Spleen (tissue), 11 donors: ENCODE measurements around the gene PLCH2. TPM values are rescaled to one million over a fixed set of nuclear protein-coding genes. Genes with fewer than 3 reads are reported as not detected.

Experiments used
- DNase-seq: peaks from one replicate; pipeline ENCODE4 v3.0.0-alpha.2; 2020
- H3K27ac ChIP-seq, 8 donors: fragments of 200-600 bp; sonication (generic) in 7 of 8; 1 replicate in 4 of 8; 2 replicates in 4 of 8; pipeline versions ENCODE4 v1.5.0 to v1.8.0; 2016 to 2021; ENCODE audit warnings: inconsistent platforms in 4 of 8, mild to moderate bottlenecking in 4 of 8, moderate library complexity in 1 of 8
- H3K27me3 ChIP-seq, 7 donors: fragments of 200-600 bp; sonication (generic) in 6 of 7; replicated peaks in 1 of 7; 1 replicate in 4 of 7; 2 replicates in 3 of 7; pipeline versions ENCODE4 v1.5.0 to v1.8.0; 2016 to 2021; ENCODE audit warnings: inconsistent platforms in 3 of 7, mild to moderate bottlenecking in 1 of 7
- H3K36me3 ChIP-seq, 6 donors: fragments of 200-600 bp; sonication (generic) in 5 of 6; 1 replicate in 4 of 6; 2 replicates in 2 of 6; pipeline versions ENCODE4 v1.5.0 to v1.8.0; 2016 to 2021; ENCODE audit warnings: inconsistent platforms in 2 of 6
- H3K4me1 ChIP-seq, 6 donors: fragments of 200-600 bp; sonication (generic) in 5 of 6; 1 replicate in 3 of 6; 2 replicates in 3 of 6; pipeline versions ENCODE4 v1.5.0 to v1.8.0; 2016 to 2021; ENCODE audit warnings: inconsistent platforms in 3 of 6
- H3K4me3 ChIP-seq, 8 donors: fragments of 200-600 bp; sonication (generic) in 7 of 8; 1 replicate in 4 of 8; 2 replicates in 4 of 8; pipeline versions ENCODE4 v1.5.0 to v1.8.0; 2016 to 2021; ENCODE audit warnings: inconsistent platforms in 4 of 8, mild to moderate bottlenecking in 4 of 8, moderate library complexity in 2 of 8
- H3K9me3 ChIP-seq, 8 donors: fragments of 200-600 bp; sonication (generic) in 7 of 8; 1 replicate in 4 of 8; 2 replicates in 4 of 8; pipeline versions ENCODE4 v1.5.0 to v1.8.0; 2016 to 2021; ENCODE audit warnings: inconsistent platforms in 4 of 8
- POLR2A ChIP-seq, 3 donors: fragments of 450-650 bp; IDR thresholded peaks; one replicate each; pipeline ENCODE4 v1.5.1; 2017; ENCODE audit warnings: antibody characterized with exemption in 3 of 3, mild to moderate bottlenecking in 1 of 3
- POLR2AphosphoS5 ChIP-seq, 3 donors: sonication (generic); formaldehyde crosslinking; IDR thresholded peaks; one replicate each; pipeline ENCODE4 v1.5.1; 2017; ENCODE audit warnings: antibody characterized with exemption in 3 of 3
- WGBS, 5 donors: extraction: QIAGEN DNeasy Blood & Tissue Kit in 3 of 5; methylation state at CpG; one replicate each; pipeline versions ENCODE4 v1.1.5 to v1.1.7; 2013 to 2018; 5-methylcytosine and 5-hydroxymethylcytosine counted together
- intact Hi-C: fragments of 100-400 bp; cut with DNase I; formaldehyde crosslinking; loops from one replicate; pipeline ENCODE4 v1.15.0; 2023; ENCODE audit warnings: low total_unique reads
- polyA plus RNA-seq, 3 donors: library from polyadenylated mRNA; stranded (reverse); fragments of 200-250 nt; gene quantifications; one replicate each; pipeline ENCODE4 v1.2.1, GENCODE V29; 2013
- total RNA-seq, 7 donors: library from RNA; depleted of rRNA in 3 of 7; stranded (reverse); fragments of >200 nt in 3 of 7; fragmentation: NEBNext Ultra II Directional in 4 of 7; extraction: Animal tissue kit (Norgen Biotek cat#: 25700) in 4 of 7; gene quantifications; one replicate each; pipeline versions ENCODE4 v1.1.0 to v1.2.1, GENCODE V29; 2016 to 2021
- TF ChIP-seq, protein P1 (sequence below), 11 experiments: fragments of 200-600 bp in 7 of 11; fragments of 450-650 bp in 4 of 11; sonication (generic) in 4 of 11; IDR thresholded peaks in 8 of 11; conservative IDR thresholded peaks in 3 of 11; 1 replicate in 7 of 11; 2 replicates in 4 of 11; pipeline versions ENCODE4 v1.4.0 to v1.8.0; 2016 to 2021; ENCODE audit warnings: antibody characterized with exemption in 11 of 11, inconsistent platforms in 4 of 11, mild to moderate bottlenecking in 1 of 11
- donor health status: healthy with polysubstance abuse.
- donor health status: DM: no; HTN: no; CAD: no; lungs with moderate emphysema.
- donor health status: DM: no; HTN: no; CAD: no.
- donor health status: Bipolar disorder and iron deficiency.
- donor health status: healthy.
- donor health status: DM: no; HTN: no; CAD: no.
- donor health status: DM: yes; HTN: yes; CAD: no.

PLCH2 gene
- total and polyA plus RNA-seq, 10 donors = 2.2 to 21.0 (median 8.9) TPM

DNA sequence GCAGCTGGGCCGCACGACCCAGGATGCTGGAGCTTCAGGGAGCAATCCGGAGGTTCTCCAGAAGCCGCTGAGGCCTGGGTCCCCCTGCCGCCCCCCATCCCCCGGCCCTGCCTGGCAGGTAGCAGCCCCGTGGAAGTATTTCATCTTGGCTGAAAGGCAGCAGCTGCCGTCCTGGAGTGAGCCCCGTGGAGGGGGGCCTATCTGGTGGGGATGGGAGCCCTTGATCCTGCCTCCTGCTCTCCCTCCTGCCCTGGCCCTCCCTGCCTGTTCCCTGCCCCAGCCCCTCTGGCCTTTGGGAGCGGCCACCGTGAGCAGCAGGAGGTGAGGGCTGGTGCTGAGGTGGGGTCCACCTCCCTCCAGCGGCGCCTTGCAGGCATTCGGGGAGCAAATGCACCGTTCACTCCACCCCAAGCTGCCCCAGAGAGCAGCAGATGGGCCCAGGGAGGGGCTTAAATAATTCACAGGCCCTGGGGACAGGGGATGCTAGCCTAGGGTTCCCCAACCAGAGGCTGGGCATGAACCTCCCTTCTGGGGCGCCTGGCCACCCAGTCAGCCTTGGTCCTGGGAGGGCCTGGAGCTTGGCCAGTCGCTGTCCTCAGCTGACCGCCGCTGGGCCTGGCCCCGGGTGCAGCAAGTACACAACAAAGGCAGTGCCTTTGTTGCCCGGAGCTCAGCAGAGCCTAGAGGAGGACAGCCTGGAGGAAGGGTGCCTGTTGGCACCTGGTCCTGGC lies 23.7 kb upstream of the PLCH2 start:
- no peak for DNase-seq
- Histone ChIP-seq H3K36me3 (no peaks in the 10 kb centered on the region), H3K4me3 (no peak overlapping the region), H3K4me1 (peaks cover 0 to 10% (median 3%) of the 10 kb centered on the region in 6 donors), H3K27ac (no peak overlapping the region), H3K9me3 (no peaks in the 10 kb centered on the region), H3K27me3 (peaks cover 0 to 67% (median 5%) of the 10 kb centered on the region in 7 donors)
- intact Hi-C loops = no loop called here
- TF ChIP-seq, protein P1, sequence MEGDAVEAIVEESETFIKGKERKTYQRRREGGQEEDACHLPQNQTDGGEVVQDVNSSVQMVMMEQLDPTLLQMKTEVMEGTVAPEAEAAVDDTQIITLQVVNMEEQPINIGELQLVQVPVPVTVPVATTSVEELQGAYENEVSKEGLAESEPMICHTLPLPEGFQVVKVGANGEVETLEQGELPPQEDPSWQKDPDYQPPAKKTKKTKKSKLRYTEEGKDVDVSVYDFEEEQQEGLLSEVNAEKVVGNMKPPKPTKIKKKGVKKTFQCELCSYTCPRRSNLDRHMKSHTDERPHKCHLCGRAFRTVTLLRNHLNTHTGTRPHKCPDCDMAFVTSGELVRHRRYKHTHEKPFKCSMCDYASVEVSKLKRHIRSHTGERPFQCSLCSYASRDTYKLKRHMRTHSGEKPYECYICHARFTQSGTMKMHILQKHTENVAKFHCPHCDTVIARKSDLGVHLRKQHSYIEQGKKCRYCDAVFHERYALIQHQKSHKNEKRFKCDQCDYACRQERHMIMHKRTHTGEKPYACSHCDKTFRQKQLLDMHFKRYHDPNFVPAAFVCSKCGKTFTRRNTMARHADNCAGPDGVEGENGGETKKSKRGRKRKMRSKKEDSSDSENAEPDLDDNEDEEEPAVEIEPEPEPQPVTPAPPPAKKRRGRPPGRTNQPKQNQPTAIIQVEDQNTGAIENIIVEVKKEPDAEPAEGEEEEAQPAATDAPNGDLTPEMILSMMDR (IDR thresholded peaks at IDR 0.05 in 8 of 11, conservative IDR thresholded peaks at IDR 0.05 in 3 of 11) = no peak
- TF ChIP-seq POLR2A (IDR thresholded peaks at IDR 0.05) = no peak
- no peak for TF ChIP-seq POLR2AphosphoS5 (IDR thresholded peaks at IDR 0.05)
- 58 to 71% (median 65%) methylated on average over 14 to 21 of the region's 21 CpGs; no CpG with 5 or more reads in 1 of the 5 donors for WGBS, 5 donors

DNA sequence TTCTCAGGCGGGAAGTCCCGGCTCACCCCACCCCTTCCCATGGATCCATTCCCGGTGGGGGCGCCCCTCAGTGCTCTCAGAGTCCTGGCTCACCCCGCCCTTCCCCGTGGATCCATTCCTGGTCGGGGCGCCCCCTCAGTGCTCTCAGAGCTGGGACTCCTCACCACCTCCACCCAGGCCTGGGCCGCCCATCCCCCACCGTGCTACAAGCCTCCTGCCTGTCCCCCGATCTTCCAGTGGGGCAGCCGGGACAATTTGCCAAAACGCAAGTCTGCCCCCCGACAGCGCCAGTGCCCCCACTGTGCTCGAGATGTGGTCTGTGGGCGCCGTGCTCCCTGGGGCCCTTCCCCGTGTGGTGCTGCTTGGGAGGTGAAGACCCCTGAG lies 23.2 kb upstream of the PLCH2 start:
- TF ChIP-seq, protein P1 (IDR thresholded peaks at IDR 0.05 in 8 of 11, conservative IDR thresholded peaks at IDR 0.05 in 3 of 11) = no peak
- TF ChIP-seq POLR2AphosphoS5 (IDR thresholded peaks at IDR 0.05) (no peak), POLR2A (IDR thresholded peaks at IDR 0.05) (no peak)
- intact Hi-C loops = no loop called here
- H3K27me3 ChIP-seq = peaks cover 0 to 73% (median 5%) of the 10 kb centered on the region in 7 donors
- no peak overlapping the region for H3K27ac ChIP-seq
- 72 to 87% (median 82%) methylated on average over 14 to 19 of the region's 19 CpGs for WGBS, 5 donors
- no peak for DNase-seq
- no peaks in the 10 kb centered on the region for H3K9me3 ChIP-seq
- no peaks in the 10 kb centered on the region for H3K36me3 ChIP-seq
- peaks cover 0 to 4% (median under 1%) of the 10 kb centered on the region in 6 donors for H3K4me1 ChIP-seq
- no peak overlapping the region for H3K4me3 ChIP-seq

DNA sequence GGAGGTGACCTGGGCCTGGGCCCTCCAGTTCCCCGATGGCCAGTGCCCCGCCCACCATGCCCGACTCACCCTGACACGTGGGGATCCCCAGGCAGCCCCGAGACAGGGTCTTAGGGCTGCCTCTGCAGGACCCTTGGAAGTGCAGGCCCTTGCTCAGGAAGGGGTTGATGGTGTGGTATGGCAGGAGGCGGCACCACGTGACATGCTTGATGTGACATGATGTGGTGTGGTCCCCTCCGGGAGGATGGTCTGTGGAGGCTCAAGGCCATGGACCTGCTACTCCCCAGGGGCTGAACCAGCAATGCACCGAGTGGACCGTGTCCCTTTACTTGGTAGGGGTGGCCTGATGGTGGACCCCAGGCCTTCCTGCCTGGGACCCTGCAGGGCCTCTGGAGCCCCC lies 21.9 kb upstream of the PLCH2 start:
- WGBS, 5 donors = 80 to 97% (median 81%) methylated on average over 5 to 10 of the region's 10 CpGs
- intact Hi-C loops = no loop called here
- no peak overlapping the region for H3K27ac ChIP-seq
- H3K9me3 ChIP-seq = no peaks in the 10 kb centered on the region
- no peak overlapping the region for H3K4me3 ChIP-seq
- H3K36me3 ChIP-seq = no peaks in the 10 kb centered on the region
- H3K27me3 ChIP-seq = peaks cover 0 to 79% (median 5%) of the 10 kb centered on the region in 7 donors
- no peaks in the 10 kb centered on the region for H3K4me1 ChIP-seq
- DNase-seq = no peak
- no peak for TF ChIP-seq POLR2AphosphoS5 (IDR thresholded peaks at IDR 0.05)
- TF ChIP-seq POLR2A (IDR thresholded peaks at IDR 0.05) = no peak
- TF ChIP-seq, protein P1 (IDR thresholded peaks at IDR 0.05 in 8 of 11, conservative IDR thresholded peaks at IDR 0.05 in 3 of 11) = no peak

DNA sequence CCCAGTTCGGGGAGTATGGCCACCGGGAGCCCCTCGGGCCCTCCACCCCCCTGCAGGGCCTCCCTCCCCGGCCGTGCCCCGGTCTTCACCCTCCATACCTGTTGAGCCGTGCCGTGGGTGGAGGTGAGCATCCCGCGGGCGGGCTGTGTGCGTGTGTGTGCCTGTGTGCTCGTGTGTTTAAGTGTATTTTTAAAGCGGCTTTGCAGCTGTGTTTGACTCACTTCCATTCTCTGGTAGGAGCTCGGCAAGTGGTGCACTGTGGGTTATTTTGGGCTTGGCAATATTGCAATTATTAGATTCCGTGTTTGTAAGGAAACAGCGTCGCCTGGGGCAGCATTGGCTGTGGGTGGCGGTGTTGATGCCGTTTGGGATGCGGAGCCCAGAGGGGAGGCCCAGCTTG lies 20.3 kb upstream of the PLCH2 start:
- no peak overlapping the region for H3K4me3 ChIP-seq
- H3K27me3 ChIP-seq = peaks cover 0 to 78% (median 5%) of the 10 kb centered on the region in 7 donors
- intact Hi-C loops = no loop called here
- WGBS, 5 donors = 69 to 84% (median 71%) methylated on average over 14 to 21 of the region's 21 CpGs
- no peaks in the 10 kb centered on the region for H3K36me3 ChIP-seq
- TF ChIP-seq, protein P1 (IDR thresholded peaks at IDR 0.05 in 8 of 11, conservative IDR thresholded peaks at IDR 0.05 in 3 of 11) = no peak
- TF ChIP-seq POLR2A (IDR thresholded peaks at IDR 0.05) (no peak), POLR2AphosphoS5 (IDR thresholded peaks at IDR 0.05) (no peak)
- peaks cover 0 to 13% (median 5%) of the 10 kb centered on the region in 6 donors for H3K4me1 ChIP-seq
- DNase-seq = no peak
- no peak overlapping the region for H3K27ac ChIP-seq
- no peaks in the 10 kb centered on the region for H3K9me3 ChIP-seq
